Spleen (tissue), 7 donors: Measurements from ENCODE around the gene RPS27A.

Experiments used
- CTCF ChIP-seq, 11 experiments: fragments of 200-600 bp in 7 of 11; fragments of 450-650 bp in 4 of 11; sonication (generic) in 4 of 11; IDR thresholded peaks in 8 of 11; conservative IDR thresholded peaks in 3 of 11; 1 replicate in 7 of 11; 2 replicates in 4 of 11; pipeline versions ENCODE4 v1.4.0 to v1.8.0; 2016 to 2021; ENCODE audit warnings: antibody characterized with exemption in 11 of 11, inconsistent platforms in 4 of 11, mild to moderate bottlenecking in 1 of 11
- POLR2AphosphoS5 ChIP-seq, 3 donors: sonication (generic); formaldehyde crosslinking; IDR thresholded peaks; one replicate each; pipeline ENCODE4 v1.5.1; 2017; ENCODE audit warnings: antibody characterized with exemption in 3 of 3
- donor health status: DM: no; HTN: no; CAD: no; lungs with moderate emphysema.
- donor health status: DM: no; HTN: no; CAD: no.
- donor health status: DM: no; HTN: no; CAD: no.

- no peak for TF ChIP-seq CTCF (IDR thresholded peaks at IDR 0.05 in 8 of 11, conservative IDR thresholded peaks at IDR 0.05 in 3 of 11)
- no peak for TF ChIP-seq POLR2AphosphoS5 (IDR thresholded peaks at IDR 0.05)
Observed at GRCh38 chr2:55204536-55204935, 28.0 kb upstream of the RPS27A start.
